Measurements from ENCODE around the gene TTC3.

GRCh38 chr21:37040212-37040611, 32.8 kb upstream of the TTC3 start:
- TF ChIP-seq RAD21 (IDR thresholded peaks at IDR 0.05; ENCODE audit: insufficient read depth, low read depth, low read length) (no peak), USF2 (IDR thresholded peaks at IDR 0.05; ENCODE audit: borderline replicate concordance, low read depth, low read length) (no peak), PAX5 (IDR thresholded peaks at IDR 0.05; ENCODE audit: borderline replicate concordance, low read depth, low read length) (no peak)

All from GM12878 (cell line).